MM.1S (cell line): ENCODE data around the gene DOK4.

Source experiments
- CTCF ChIP-seq: fragments of 300-600 bp; sonication (generic); IDR thresholded peaks from 2 replicates; pipeline ENCODE4 v1.5.1; 2016; ENCODE audit warnings: antibody characterized with exemption, low read length, mixed read lengths
- EZH2 ChIP-seq: fragments of 300-600 bp; sonication (generic); optimal IDR thresholded peaks from 2 replicates; pipeline ENCODE3; 2017; ENCODE audit warnings: low read depth, mild to moderate bottlenecking, antibody characterized with exemption, low read length, mixed read lengths

DNA sequence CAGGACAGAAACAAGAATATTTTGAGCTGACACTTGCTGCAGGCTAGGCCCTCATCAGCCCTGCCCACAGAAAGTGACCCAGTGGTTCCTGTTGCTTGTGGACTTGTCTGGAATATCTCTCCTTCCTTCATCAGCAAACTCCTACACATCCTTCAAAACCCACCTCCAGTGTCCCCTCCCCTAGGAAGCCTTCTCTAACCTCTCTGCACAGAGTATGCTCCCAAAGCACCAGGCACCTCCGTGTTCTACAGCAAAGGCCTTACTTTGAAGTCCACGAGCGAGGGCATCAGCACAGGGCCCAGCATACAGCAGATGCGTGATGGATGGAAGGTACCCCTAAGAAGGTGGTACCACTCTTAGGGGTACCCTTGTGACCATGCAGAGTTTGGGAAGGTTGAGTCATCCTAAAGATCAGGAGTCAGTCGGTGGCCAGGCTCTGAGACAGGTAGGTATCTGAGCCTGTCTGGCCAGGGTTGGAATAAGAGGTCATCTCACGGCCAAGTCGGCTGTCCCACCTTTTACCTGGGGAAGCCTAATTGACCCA lies 48.1 kb upstream of the DOK4 start:
- no peak for TF ChIP-seq EZH2
- no peak for TF ChIP-seq CTCF
